ENCODE results near the gene LPCAT1. TPM values are rescaled to one million over a fixed set of nuclear protein-coding genes. Genes with fewer than 3 reads are reported as not detected.

The LPCAT1 gene
- total and polyA plus RNA-seq, 5 donors from 2014 or later: 21.4 to 34.7 (median 25.6) TPM

DNA sequence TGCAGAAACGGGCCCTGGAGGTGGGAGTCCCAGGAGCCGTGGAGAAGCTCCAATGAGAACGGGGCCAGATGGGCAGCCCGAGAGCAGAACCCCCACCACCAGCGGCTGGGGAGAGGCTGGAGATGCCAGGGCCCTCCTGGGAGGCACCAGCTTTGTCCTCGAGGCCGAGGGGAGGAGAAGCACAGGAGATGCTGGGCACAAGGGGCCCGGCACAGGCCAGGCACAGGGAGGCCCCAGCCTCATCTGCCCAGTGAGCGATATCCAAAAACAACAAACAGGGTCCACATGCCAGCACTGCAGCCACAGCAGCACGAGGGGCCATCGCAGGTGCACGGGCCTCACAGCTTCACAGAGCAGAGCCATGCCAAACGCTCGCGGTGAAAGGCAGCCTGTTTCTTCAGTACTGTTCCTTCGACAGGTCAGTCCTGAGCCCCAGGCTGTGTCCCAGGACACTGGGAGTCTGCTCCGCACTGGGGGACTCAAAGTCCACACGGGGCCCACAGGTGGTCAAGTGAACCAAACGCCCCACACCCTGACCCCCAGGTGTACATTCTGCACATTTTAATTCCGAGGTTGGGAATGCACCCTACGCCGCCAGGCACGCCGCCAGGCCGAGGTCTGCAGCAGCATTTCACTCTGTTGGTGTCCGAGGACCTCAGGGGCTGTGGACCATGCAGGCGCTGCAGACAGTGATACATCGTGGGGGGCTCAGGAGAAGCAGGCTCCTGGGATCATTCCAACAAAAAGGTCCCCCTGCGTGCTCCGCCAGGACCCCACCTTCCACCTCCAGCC, 9.5 kb downstream of the LPCAT1 start:
- peaks cover 14% of the 10 kb centered on the region for H3K36me3 Mint-ChIP-seq
- Histone ChIP-seq H3K27ac (ENCODE audit: insufficient read depth, low read length, poor library complexity, severe bottlenecking) (no peak overlapping the region), H3K27me3 (ENCODE audit: control insufficient read depth, insufficient read depth, low read length) (no peaks in the 10 kb centered on the region), H3K36me3 (ENCODE audit: control insufficient read depth, insufficient read depth, low read length) (peaks cover 21% of the 10 kb centered on the region), H3K4me1 (ENCODE audit: control insufficient read depth, insufficient read depth, low read length, poor library complexity, severe bottlenecking) (no peaks in the 10 kb centered on the region), H3K9me3 (ENCODE audit: control insufficient read depth in 2 of 2, low read length in 2 of 2) (no peaks in the 10 kb centered on the region), H3K4me3 (ENCODE audit: low read depth, low read length) (no peak overlapping the region)
- H3K9me3 Mint-ChIP-seq: no peaks in the 10 kb centered on the region
- H3K4me3 Mint-ChIP-seq: no peak overlapping the region
- H3K4me1 Mint-ChIP-seq: peaks cover 0 to 18% (median 14%) of the 10 kb centered on the region in 4 donors
- DNase-seq: no peak
- ATAC-seq (ENCODE audit: low read depth in 2 of 2): no peak
- H3K27me3 Mint-ChIP-seq: no peaks in the 10 kb centered on the region
- no peak overlapping the region for H3K27ac Mint-ChIP-seq

DNA sequence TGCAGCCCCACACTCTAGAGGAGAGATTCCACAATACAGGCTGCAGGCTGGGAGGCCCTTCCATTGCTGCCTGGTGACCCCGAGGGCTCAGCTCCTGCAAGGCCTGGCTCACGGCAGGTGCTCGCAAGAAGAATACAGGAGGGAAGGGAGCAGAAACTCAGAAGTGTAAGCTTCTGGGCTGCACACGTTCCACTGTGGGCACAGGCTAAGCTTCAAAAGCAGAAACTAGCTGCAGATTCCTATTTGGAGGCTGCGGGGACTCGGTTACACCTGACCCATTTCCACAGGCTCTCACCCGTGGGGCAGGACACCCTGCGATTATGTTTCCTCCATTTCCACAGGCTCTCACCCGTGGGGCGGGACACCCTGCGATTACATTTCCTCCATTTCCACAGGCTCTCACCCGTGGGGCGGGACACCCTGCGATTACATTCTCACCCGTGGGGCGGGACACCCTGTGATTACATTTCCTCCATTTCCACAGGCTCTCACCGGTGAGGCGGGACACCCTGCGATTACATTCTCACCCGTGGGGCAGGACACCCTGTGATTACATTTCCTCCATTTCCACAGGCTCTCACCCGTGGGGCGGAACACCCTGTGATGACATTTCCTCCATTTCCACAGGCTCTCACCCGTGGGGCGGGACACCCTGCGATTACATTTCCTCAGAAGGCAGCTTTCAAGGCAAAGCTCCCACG, 10.3 kb downstream of the LPCAT1 start:
- H3K27me3 ChIP-seq (ENCODE audit: control insufficient read depth, insufficient read depth, low read length): no peaks in the 10 kb centered on the region
- no peak overlapping the region for H3K4me3 Mint-ChIP-seq
- H3K27ac ChIP-seq (ENCODE audit: insufficient read depth, low read length, poor library complexity, severe bottlenecking): no peak overlapping the region
- DNase-seq: no peak
- no peak overlapping the region for H3K4me3 ChIP-seq (ENCODE audit: low read depth, low read length)
- H3K36me3 Mint-ChIP-seq: peaks cover 14% of the 10 kb centered on the region
- H3K4me1 Mint-ChIP-seq: peaks cover 0 to 15% (median 10%) of the 10 kb centered on the region in 4 donors
- H3K9me3 ChIP-seq (ENCODE audit: control insufficient read depth in 2 of 2, low read length in 2 of 2): no peaks in the 10 kb centered on the region
- no peaks in the 10 kb centered on the region for H3K27me3 Mint-ChIP-seq
- H3K36me3 ChIP-seq (ENCODE audit: control insufficient read depth, insufficient read depth, low read length): peaks cover 17% of the 10 kb centered on the region
- H3K27ac Mint-ChIP-seq: peak overlapping the region in 2 of 3 donors; percentile 11 to 58
- H3K9me3 Mint-ChIP-seq: no peaks in the 10 kb centered on the region
- H3K4me1 ChIP-seq (ENCODE audit: control insufficient read depth, insufficient read depth, low read length, poor library complexity, severe bottlenecking): no peaks in the 10 kb centered on the region
- ATAC-seq (ENCODE audit: low read depth in 2 of 2): no peak

DNA sequence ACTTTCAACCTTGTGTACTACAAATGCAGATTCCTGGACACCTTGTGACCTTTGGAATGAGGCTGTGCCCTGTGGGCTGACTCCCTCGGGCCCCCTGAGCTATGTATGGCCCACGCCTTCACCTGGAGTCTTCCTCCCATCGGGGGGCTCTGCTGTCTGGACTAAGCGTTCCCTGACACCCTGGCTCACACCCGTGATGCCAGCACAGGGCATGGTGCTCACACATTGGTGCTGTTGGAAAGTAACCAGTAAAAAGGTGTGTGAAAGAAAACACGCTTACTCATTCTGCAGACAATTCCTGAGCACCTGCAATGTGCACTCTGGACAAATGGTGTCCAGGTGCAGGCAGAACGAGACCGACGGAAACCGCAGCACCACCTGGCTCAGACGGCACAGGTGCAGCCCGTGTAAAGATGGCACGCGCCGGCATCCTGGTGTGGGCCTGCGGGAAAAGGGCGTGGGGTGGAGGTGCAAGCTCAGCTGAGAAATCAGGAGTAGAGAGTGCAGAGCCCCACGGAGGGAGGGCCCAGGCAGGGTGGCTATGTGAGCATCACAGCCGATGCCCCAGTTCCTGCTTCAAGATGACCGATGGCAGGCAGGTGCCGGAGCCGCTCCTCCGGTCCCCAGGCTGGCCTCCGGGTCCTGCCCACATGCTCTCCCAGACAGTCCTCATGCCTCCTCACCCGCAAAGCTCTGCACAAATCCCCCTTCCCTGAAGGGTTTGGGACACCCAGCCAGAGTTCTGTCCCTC, 11.0 kb downstream of the LPCAT1 start:
- no peaks in the 10 kb centered on the region for H3K9me3 ChIP-seq (ENCODE audit: control insufficient read depth in 2 of 2, low read length in 2 of 2)
- ATAC-seq (ENCODE audit: low read depth in 2 of 2) (no peak), DNase-seq (no peak)
- Mint-ChIP-seq H3K4me3 (no peak overlapping the region), H3K36me3 (peaks cover 14% of the 10 kb centered on the region), H3K27me3 (no peaks in the 10 kb centered on the region), H3K4me1 (peaks cover 0 to 15% (median 11%) of the 10 kb centered on the region in 4 donors), H3K9me3 (no peaks in the 10 kb centered on the region), H3K27ac (peak overlapping the region in 2 of 3 donors; percentile 11 to 58)
- no peak overlapping the region for H3K4me3 ChIP-seq (ENCODE audit: low read depth, low read length)
- no peaks in the 10 kb centered on the region for H3K4me1 ChIP-seq (ENCODE audit: control insufficient read depth, insufficient read depth, low read length, poor library complexity, severe bottlenecking)
- no peak overlapping the region for H3K27ac ChIP-seq (ENCODE audit: insufficient read depth, low read length, poor library complexity, severe bottlenecking)
- H3K36me3 ChIP-seq (ENCODE audit: control insufficient read depth, insufficient read depth, low read length): peaks cover 17% of the 10 kb centered on the region
- H3K27me3 ChIP-seq (ENCODE audit: control insufficient read depth, insufficient read depth, low read length): no peaks in the 10 kb centered on the region

DNA sequence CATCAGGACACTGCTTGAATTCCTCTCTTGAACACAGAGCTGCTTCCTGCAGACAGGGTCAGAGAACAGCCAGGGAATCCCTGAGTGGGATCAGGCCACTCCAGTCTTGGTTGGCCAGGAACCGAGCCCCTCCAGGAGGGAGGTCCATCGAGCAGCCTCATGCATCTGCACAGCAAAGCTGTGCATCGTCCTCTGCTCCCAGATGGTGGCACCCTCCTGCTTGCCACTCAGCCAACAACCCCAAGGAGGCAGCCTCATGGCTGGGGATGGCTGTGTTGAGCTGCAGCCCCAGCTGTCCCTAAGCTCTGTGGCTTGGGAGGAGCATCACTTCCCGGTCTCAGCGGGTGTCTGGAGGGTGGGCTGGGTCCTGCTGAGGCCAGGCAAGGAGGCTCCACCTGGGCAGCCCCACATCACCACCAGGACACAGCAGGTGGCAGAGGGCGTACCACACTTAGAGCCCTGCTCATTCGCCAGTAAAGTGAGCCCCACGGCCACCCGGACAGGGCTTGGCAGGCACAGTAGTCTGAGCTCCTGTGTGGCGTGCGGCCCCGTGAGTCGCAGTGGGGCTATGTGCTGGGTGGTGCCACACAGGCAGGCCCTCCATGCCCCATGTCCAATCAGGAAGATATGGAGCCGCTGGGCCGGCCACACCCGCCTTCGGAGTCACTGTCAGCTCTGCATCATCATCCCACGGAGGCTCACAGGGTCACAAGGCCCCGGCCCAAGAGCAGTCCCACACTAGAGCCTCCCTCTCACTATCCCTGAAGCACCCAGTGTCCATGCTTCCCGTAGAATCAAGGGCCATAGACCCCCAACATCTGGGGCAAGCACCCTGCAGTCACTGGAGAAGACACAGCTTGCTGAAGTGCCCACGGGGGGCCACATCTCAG, 11.9 kb downstream of the LPCAT1 start:
- H3K4me3 ChIP-seq (ENCODE audit: low read depth, low read length): no peak overlapping the region
- DNase-seq: no peak
- peaks cover 14% of the 10 kb centered on the region for H3K36me3 Mint-ChIP-seq
- peaks cover 17% of the 10 kb centered on the region for H3K36me3 ChIP-seq (ENCODE audit: control insufficient read depth, insufficient read depth, low read length)
- H3K9me3 Mint-ChIP-seq: no peaks in the 10 kb centered on the region
- H3K4me1 ChIP-seq (ENCODE audit: control insufficient read depth, insufficient read depth, low read length, poor library complexity, severe bottlenecking): no peaks in the 10 kb centered on the region
- H3K27me3 Mint-ChIP-seq: no peaks in the 10 kb centered on the region
- no peak overlapping the region for H3K27ac ChIP-seq (ENCODE audit: insufficient read depth, low read length, poor library complexity, severe bottlenecking)
- no peak overlapping the region for H3K27ac Mint-ChIP-seq
- H3K9me3 ChIP-seq (ENCODE audit: control insufficient read depth in 2 of 2, low read length in 2 of 2): no peaks in the 10 kb centered on the region
- H3K4me3 Mint-ChIP-seq: no peak overlapping the region
- H3K4me1 Mint-ChIP-seq: peaks cover 0 to 15% (median 10%) of the 10 kb centered on the region in 4 donors
- no peaks in the 10 kb centered on the region for H3K27me3 ChIP-seq (ENCODE audit: control insufficient read depth, insufficient read depth, low read length)
- ATAC-seq (ENCODE audit: low read depth in 2 of 2): no peak

DNA sequence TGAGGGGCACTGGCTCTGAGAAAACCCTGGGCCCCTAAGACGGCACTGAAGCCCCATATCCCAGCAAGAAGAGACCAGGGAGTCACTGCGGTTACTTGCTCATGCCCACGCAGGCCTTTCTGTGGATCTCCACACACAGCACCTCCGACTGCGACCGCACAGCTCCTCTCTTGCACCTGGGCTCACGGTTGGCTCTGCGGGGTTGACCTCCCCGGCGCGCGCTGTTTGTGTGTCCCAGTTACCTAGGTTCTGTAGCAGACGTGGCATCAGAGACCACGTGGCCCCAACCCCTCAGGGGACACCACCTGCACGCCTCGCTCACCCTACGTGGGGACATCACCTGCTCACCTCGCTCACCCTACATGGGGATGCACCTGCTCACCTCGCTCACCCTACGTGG, 12.7 kb downstream of the LPCAT1 start:
- Histone ChIP-seq H3K9me3 (ENCODE audit: control insufficient read depth in 2 of 2, low read length in 2 of 2) (no peaks in the 10 kb centered on the region), H3K4me1 (ENCODE audit: control insufficient read depth, insufficient read depth, low read length, poor library complexity, severe bottlenecking) (no peaks in the 10 kb centered on the region), H3K27ac (ENCODE audit: insufficient read depth, low read length, poor library complexity, severe bottlenecking) (no peak overlapping the region), H3K36me3 (ENCODE audit: control insufficient read depth, insufficient read depth, low read length) (peaks cover 17% of the 10 kb centered on the region), H3K4me3 (ENCODE audit: low read depth, low read length) (no peak overlapping the region), H3K27me3 (ENCODE audit: control insufficient read depth, insufficient read depth, low read length) (no peaks in the 10 kb centered on the region)
- DNase-seq (no peak), ATAC-seq (ENCODE audit: low read depth in 2 of 2) (no peak)
- Mint-ChIP-seq H3K27ac (no peak overlapping the region), H3K27me3 (no peaks in the 10 kb centered on the region), H3K36me3 (peaks cover 14% of the 10 kb centered on the region), H3K9me3 (no peaks in the 10 kb centered on the region), H3K4me3 (no peak overlapping the region), H3K4me1 (peaks cover 0 to 17% (median 9%) of the 10 kb centered on the region in 4 donors)

DNA sequence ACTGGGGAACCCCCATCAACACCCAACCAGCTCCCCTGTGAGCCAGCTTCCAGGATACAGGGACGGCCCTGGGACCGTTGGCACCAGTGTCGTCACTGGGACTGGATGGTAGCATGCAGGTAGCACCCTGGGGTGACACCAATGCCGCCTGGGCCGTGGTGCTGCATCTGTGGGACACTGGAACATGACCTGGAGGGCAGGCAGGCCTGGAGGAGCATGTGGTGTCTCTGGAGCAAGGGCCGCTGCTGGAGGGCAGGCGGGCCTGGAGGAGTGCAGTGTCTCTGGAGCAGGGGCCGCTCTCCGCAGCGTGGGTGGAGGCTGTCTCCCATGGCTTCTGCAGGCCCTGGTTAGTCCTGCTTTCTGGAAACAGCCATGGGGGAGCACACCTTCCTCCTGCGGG, 13.1 kb downstream of the LPCAT1 start:
- Mint-ChIP-seq H3K36me3 (peaks cover 14% of the 10 kb centered on the region), H3K27ac (no peak overlapping the region), H3K4me3 (no peak overlapping the region), H3K4me1 (peaks cover 0 to 15% (median 10%) of the 10 kb centered on the region in 4 donors), H3K27me3 (no peaks in the 10 kb centered on the region), H3K9me3 (no peaks in the 10 kb centered on the region)
- H3K4me3 ChIP-seq (ENCODE audit: low read depth, low read length): no peak overlapping the region
- H3K4me1 ChIP-seq (ENCODE audit: control insufficient read depth, insufficient read depth, low read length, poor library complexity, severe bottlenecking): no peaks in the 10 kb centered on the region
- H3K36me3 ChIP-seq (ENCODE audit: control insufficient read depth, insufficient read depth, low read length): peaks cover 17% of the 10 kb centered on the region
- no peak overlapping the region for H3K27ac ChIP-seq (ENCODE audit: insufficient read depth, low read length, poor library complexity, severe bottlenecking)
- no peaks in the 10 kb centered on the region for H3K27me3 ChIP-seq (ENCODE audit: control insufficient read depth, insufficient read depth, low read length)
- ATAC-seq (ENCODE audit: low read depth in 2 of 2) (no peak), DNase-seq (no peak)
- no peaks in the 10 kb centered on the region for H3K9me3 ChIP-seq (ENCODE audit: control insufficient read depth in 2 of 2, low read length in 2 of 2)

DNA sequence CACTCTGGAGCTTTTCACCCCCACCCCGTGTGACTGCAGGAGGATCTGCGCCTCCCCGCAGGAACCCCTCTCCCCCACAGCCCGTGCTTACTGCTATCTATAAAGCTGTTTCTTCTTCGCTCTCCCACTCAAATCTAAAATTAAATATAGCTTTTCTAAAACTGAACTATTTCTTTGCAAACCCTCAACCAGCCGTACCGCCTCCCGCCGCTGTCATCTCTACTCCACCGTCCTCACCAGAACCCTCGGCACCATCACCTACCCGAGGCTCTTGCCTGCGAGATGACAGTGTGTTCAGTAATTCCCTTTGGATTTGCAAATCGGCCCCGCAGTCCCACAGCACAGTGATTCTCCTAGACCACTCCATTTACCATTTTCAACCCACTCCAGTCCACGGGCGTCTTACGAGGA, 13.6 kb downstream of the LPCAT1 start:
- Mint-ChIP-seq H3K4me3 (no peak overlapping the region), H3K9me3 (no peaks in the 10 kb centered on the region), H3K27ac (peak overlapping the region in 1 of 3 donors; percentile 23), H3K27me3 (no peaks in the 10 kb centered on the region), H3K36me3 (peaks cover 14% of the 10 kb centered on the region), H3K4me1 (peaks cover 0 to 15% (median 11%) of the 10 kb centered on the region in 4 donors)
- ATAC-seq (ENCODE audit: low read depth in 2 of 2): no peak
- Histone ChIP-seq H3K36me3 (ENCODE audit: control insufficient read depth, insufficient read depth, low read length) (peaks cover 17% of the 10 kb centered on the region), H3K9me3 (ENCODE audit: control insufficient read depth in 2 of 2, low read length in 2 of 2) (no peaks in the 10 kb centered on the region), H3K27ac (ENCODE audit: insufficient read depth, low read length, poor library complexity, severe bottlenecking) (no peak overlapping the region), H3K4me3 (ENCODE audit: low read depth, low read length) (no peak overlapping the region), H3K27me3 (ENCODE audit: control insufficient read depth, insufficient read depth, low read length) (no peaks in the 10 kb centered on the region), H3K4me1 (ENCODE audit: control insufficient read depth, insufficient read depth, low read length, poor library complexity, severe bottlenecking) (no peaks in the 10 kb centered on the region)
- no peak for DNase-seq
